ENCODE measurements around the gene KCNAB2.

KCNAB2 gene

DNA sequence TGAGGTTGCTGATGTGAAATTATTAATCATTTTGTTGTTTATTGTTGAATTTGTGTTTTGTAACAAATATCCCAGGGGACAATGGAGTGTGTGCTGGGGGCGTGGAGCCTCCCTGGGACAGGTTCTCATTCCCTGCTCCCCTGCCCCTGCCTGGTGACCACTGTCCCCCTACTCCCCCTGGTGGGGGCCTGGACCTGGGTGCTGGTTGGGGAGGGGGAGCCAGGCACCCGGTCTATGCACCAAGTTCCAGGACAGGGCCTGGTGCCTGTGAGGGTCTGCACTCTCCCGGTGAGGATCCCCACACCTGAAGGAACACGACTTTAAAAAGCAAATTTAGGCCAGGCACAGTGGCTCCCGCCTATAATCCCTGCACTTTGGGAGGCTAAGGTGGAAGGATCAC lies 92.1 kb downstream of the KCNAB2 start:
- TF ChIP-seq GABPA (IDR thresholded peaks at IDR 0.05; ENCODE audit: low read depth) (no peak), SPI1 (IDR thresholded peaks at IDR 0.05; ENCODE audit: borderline replicate concordance, low read depth) (no peak), POLR2AphosphoS5 (IDR thresholded peaks at IDR 0.05; ENCODE audit: low read depth) (no peak)
- TF ChIP-seq, protein P1, sequence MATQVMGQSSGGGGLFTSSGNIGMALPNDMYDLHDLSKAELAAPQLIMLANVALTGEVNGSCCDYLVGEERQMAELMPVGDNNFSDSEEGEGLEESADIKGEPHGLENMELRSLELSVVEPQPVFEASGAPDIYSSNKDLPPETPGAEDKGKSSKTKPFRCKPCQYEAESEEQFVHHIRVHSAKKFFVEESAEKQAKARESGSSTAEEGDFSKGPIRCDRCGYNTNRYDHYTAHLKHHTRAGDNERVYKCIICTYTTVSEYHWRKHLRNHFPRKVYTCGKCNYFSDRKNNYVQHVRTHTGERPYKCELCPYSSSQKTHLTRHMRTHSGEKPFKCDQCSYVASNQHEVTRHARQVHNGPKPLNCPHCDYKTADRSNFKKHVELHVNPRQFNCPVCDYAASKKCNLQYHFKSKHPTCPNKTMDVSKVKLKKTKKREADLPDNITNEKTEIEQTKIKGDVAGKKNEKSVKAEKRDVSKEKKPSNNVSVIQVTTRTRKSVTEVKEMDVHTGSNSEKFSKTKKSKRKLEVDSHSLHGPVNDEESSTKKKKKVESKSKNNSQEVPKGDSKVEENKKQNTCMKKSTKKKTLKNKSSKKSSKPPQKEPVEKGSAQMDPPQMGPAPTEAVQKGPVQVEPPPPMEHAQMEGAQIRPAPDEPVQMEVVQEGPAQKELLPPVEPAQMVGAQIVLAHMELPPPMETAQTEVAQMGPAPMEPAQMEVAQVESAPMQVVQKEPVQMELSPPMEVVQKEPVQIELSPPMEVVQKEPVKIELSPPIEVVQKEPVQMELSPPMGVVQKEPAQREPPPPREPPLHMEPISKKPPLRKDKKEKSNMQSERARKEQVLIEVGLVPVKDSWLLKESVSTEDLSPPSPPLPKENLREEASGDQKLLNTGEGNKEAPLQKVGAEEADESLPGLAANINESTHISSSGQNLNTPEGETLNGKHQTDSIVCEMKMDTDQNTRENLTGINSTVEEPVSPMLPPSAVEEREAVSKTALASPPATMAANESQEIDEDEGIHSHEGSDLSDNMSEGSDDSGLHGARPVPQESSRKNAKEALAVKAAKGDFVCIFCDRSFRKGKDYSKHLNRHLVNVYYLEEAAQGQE (IDR thresholded peaks at IDR 0.05; ENCODE audit: insufficient replicate concordance, low read depth) = no peak
- TF ChIP-seq, protein P2, sequence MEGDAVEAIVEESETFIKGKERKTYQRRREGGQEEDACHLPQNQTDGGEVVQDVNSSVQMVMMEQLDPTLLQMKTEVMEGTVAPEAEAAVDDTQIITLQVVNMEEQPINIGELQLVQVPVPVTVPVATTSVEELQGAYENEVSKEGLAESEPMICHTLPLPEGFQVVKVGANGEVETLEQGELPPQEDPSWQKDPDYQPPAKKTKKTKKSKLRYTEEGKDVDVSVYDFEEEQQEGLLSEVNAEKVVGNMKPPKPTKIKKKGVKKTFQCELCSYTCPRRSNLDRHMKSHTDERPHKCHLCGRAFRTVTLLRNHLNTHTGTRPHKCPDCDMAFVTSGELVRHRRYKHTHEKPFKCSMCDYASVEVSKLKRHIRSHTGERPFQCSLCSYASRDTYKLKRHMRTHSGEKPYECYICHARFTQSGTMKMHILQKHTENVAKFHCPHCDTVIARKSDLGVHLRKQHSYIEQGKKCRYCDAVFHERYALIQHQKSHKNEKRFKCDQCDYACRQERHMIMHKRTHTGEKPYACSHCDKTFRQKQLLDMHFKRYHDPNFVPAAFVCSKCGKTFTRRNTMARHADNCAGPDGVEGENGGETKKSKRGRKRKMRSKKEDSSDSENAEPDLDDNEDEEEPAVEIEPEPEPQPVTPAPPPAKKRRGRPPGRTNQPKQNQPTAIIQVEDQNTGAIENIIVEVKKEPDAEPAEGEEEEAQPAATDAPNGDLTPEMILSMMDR (IDR thresholded peaks at IDR 0.05; ENCODE audit: insufficient read depth, low read length) = no peak
- DNase-seq (ENCODE audit: low read depth in 1 of 2, low spot score in 1 of 2) = no peak
- no peaks in the 10 kb centered on the region for H3K27me3 ChIP-seq (ENCODE audit: insufficient read depth, poor library complexity, severe bottlenecking)
- no peak overlapping the region for H3K27ac ChIP-seq (replicated peaks)
- no peak overlapping the region for H3K4me3 ChIP-seq (replicated peaks; ENCODE audit: insufficient read depth, low read length)

DNA sequence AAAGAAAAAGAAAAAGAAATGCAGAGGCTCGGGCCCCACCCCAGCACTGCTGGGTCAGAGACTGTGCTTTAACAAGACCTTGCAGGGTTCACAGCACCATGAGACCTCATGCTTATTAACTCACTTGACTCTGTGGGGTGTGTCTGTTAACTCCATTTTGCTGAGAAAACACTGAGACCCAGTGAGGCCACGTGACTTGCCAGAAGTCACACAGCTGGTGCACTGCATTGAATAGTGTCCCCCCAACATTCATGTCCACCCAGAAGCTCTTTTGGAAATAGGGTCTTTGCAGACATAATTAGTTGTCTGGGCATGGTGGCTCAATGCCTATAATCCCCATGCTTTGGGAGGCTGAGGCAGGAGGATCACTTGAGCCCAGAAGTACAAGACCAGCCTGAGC lies 94.7 kb downstream of the KCNAB2 start:
- TF ChIP-seq GABPA (IDR thresholded peaks at IDR 0.05; ENCODE audit: low read depth) (no peak), SPI1 (IDR thresholded peaks at IDR 0.05; ENCODE audit: borderline replicate concordance, low read depth) (no peak), POLR2AphosphoS5 (IDR thresholded peaks at IDR 0.05; ENCODE audit: low read depth) (no peak)
- TF ChIP-seq, protein P2 (IDR thresholded peaks at IDR 0.05; ENCODE audit: insufficient read depth, low read length) = no peak
- TF ChIP-seq, protein P1 (IDR thresholded peaks at IDR 0.05; ENCODE audit: insufficient replicate concordance, low read depth) = no peak
- H3K4me3 ChIP-seq (replicated peaks; ENCODE audit: insufficient read depth, low read length) = no peak overlapping the region
- no peak for DNase-seq (ENCODE audit: low read depth in 1 of 2, low spot score in 1 of 2)
- no peaks in the 10 kb centered on the region for H3K27me3 ChIP-seq (ENCODE audit: insufficient read depth, poor library complexity, severe bottlenecking)
- no peak overlapping the region for H3K27ac ChIP-seq (replicated peaks)

DNA sequence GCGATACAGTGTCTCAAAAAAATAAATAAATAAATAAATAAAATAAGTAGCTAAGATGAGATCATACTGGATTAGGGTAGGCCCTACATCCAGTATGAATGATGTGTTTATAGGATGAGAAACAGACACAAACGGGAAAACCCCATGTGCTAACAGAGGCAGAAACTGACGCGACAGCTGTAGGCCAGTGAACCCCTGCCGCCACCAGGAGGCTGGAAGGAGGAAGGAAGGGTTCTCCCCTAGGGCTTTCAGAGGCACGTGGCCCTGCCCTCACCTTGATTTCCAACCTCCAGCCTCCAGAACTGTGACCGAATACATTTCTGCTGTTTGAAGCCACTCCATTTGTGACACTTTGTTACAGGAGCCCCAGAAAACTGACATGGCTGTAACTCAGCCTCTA lies 95.9 kb downstream of the KCNAB2 start:
- no peaks in the 10 kb centered on the region for H3K27me3 ChIP-seq (ENCODE audit: insufficient read depth, poor library complexity, severe bottlenecking)
- peak in 1 of 2 experiments; percentile 36 for DNase-seq (ENCODE audit: low read depth in 1 of 2, low spot score in 1 of 2)
- H3K27ac ChIP-seq (replicated peaks) = no peak overlapping the region
- H3K4me3 ChIP-seq (replicated peaks; ENCODE audit: insufficient read depth, low read length) = no peak overlapping the region
- TF ChIP-seq SPI1 (IDR thresholded peaks at IDR 0.05; ENCODE audit: borderline replicate concordance, low read depth) (no peak), GABPA (IDR thresholded peaks at IDR 0.05; ENCODE audit: low read depth) (no peak), POLR2AphosphoS5 (IDR thresholded peaks at IDR 0.05; ENCODE audit: low read depth) (no peak)
- TF ChIP-seq, protein P1 (IDR thresholded peaks at IDR 0.05; ENCODE audit: insufficient replicate concordance, low read depth) = no peak
- TF ChIP-seq, protein P2 (IDR thresholded peaks at IDR 0.05; ENCODE audit: insufficient read depth, low read length) = no peak

All from HL-60 (cell line).